GM19395 (cell line): ENCODE results near the gene NEUROD1.

Source experiments
- ATAC-seq: cut with Tn5 transposase; IDR thresholded peaks from one replicate; pipeline ENCODE4 v1.9.1; 2021; ENCODE audit warnings: mild to moderate bottlenecking, moderate library complexity; ENCODE audit not compliant: unreplicated experiment

Gene NEUROD1

GRCh38 chr2:181680937-181681811, 857 bp upstream of the NEUROD1 start:
- ATAC-seq, result no peak

GRCh38 chr2:181679544-181679979, 755 bp downstream of the NEUROD1 start:
- ATAC-seq, result no peak

GRCh38 chr2:181678861-181679543, 1.3 kb downstream of the NEUROD1 start:
- no peak for ATAC-seq

GRCh38 chr2:181677912-181678586, 2.3 kb downstream of the NEUROD1 start:
- ATAC-seq, result no peak

- no peak for ATAC-seq
Observed at GRCh38 chr2:181675254-181675653, 5.1 kb downstream of the NEUROD1 start.

GRCh38 chr2:181674461-181674860, 5.9 kb downstream of the NEUROD1 start:
- no peak for ATAC-seq

- ATAC-seq, result peak; percentile 28
Observed at GRCh38 chr2:181673173-181673572, 7.1 kb downstream of the NEUROD1 start.

- peak; percentile 94 for ATAC-seq
Observed at GRCh38 chr2:181672255-181673008, 7.9 kb downstream of the NEUROD1 start.

GRCh38 chr2:181670632-181671031, 9.7 kb downstream of the NEUROD1 start:
- ATAC-seq, result no peak

GRCh38 chr2:181667234-181667633, 13.1 kb downstream of the NEUROD1 start:
- no peak for ATAC-seq

- ATAC-seq, result no peak
Observed at GRCh38 chr2:181662287-181662686, 18.0 kb downstream of the NEUROD1 start.

- no peak for ATAC-seq
Observed at GRCh38 chr2:181660181-181660580, 20.1 kb downstream of the NEUROD1 start.

GRCh38 chr2:181658444-181658843, 21.9 kb downstream of the NEUROD1 start:
- no peak for ATAC-seq

- ATAC-seq, result peak; percentile 3
Observed at GRCh38 chr2:181657379-181657778, 22.9 kb downstream of the NEUROD1 start.

GRCh38 chr2:181656450-181657291, 23.6 kb downstream of the NEUROD1 start, which contains the start of gene CERKL:
Gene CERKL (minus strand): TSS chr2:181657105. CDS start chr2:181657006, 99 bp downstream.
- peak; percentile 88 for ATAC-seq

GRCh38 chr2:181655519-181655918, 24.8 kb downstream of the NEUROD1 start:
- ATAC-seq, result no peak

- no peak for ATAC-seq
Observed at GRCh38 chr2:181649436-181649979, 30.8 kb downstream of the NEUROD1 start.

- ATAC-seq, result peak; percentile 63
Observed at GRCh38 chr2:181648478-181649155, 31.7 kb downstream of the NEUROD1 start.
